ENCODE data around the gene CLDN16.

GRCh38 chr3:190396001-190396400, 8.0 kb downstream of the CLDN16 start:
- no peak for TF ChIP-seq CTCF (conservative IDR thresholded peaks at IDR 0.05 in 1 of 2, IDR thresholded peaks at IDR 0.05 in 1 of 2; ENCODE audit: extremely low read depth in 1 of 2, insufficient read depth in 1 of 2, low read depth in 1 of 2, low read length in 2 of 2)
- TF ChIP-seq EZH2 (IDR thresholded peaks at IDR 0.05; ENCODE audit: borderline replicate concordance, low read length): no peak

Data from mammary epithelial cell (primary cell).